Cardiac septum (tissue), 1 donor: Measurements from ENCODE around the gene USF3. TPM values are rescaled to one million over a fixed set of nuclear protein-coding genes. Genes with fewer than 3 reads are reported as not detected.

Experiments
- DNase-seq: peaks from one replicate; pipeline ENCODE4 v3.0.0-alpha.2; 2020; ENCODE audit warnings: low spot score
- intact Hi-C: fragments of 100-400 bp; cut with DNase I; formaldehyde crosslinking; loops from one replicate; pipeline ENCODE4 v1.14.0; 2022
- long read RNA-seq: library from polyadenylated mRNA; unstranded; transcript quantifications from one replicate; pipeline ENCODE4 v2.0.0, GENCODE V29; 2021
- total RNA-seq: library from RNA; stranded (reverse); fragmentation: NEBNext Ultra II Directional; extraction: Animal tissue kit (Norgen Biotek cat#: 25700); gene quantifications from one replicate; pipeline ENCODE4 v1.2.1, GENCODE V29; 2021
- donor health status: DM: no; HTN: no; CAD: no.

The USF3 gene
- 16.3 TPM for total RNA-seq
- long read RNA-seq, full-length matches to known transcripts, result 2 of 8 reads
- long read RNA-seq, partial matches to known transcripts, result 1 of 8 reads
- long read RNA-seq, other reads (novel, unspliced or antisense), result 5 of 8 reads

GRCh38 chr3:113695786-113696645 lies at the start of gene USF3:
Gene USF3, minus strand, starts transcription at chr3:113696642. Its CDS starts 21,764 bp downstream, at chr3:113674878.
- intact Hi-C loops, result loop anchor here (1.0 kb wide), 1 partner anchor 50 kb away; the partner anchor contains the start of gene NAA50
- peak; percentile 92 for DNase-seq

GRCh38 chr3:113745756-113746547 lies 49.5 kb upstream of the USF3 start, which contains the start of gene NAA50:
Gene NAA50, minus strand, starts transcription at chr3:113746249. Its CDS starts 300 bp downstream, at chr3:113745949.
- intact Hi-C loops, result loop anchor here (1.0 to 10.0 kb wide), 5 partner anchors 36 to 311 kb away; partner anchors contain the start of genes CCDC191, GRAMD1C, QTRT2 and SPICE1
- peak; percentile 96 for DNase-seq

GRCh38 chr3:113744941-113745755 lies 48.7 kb upstream of the USF3 start:
- intact Hi-C loops, result loop anchor here (2.0 to 10.0 kb wide), 4 partner anchors 37 to 312 kb away; partner anchors contain the start of genes CCDC191, GRAMD1C, QTRT2 and SPICE1
- DNase-seq, result peak; percentile 80

GRCh38 chr3:113743006-113743630 lies 46.7 kb upstream of the USF3 start:
- no peak for DNase-seq
- intact Hi-C loops, result loop anchor here (10.0 kb wide), 1 partner anchor 228 kb away; the partner anchor contains the start of gene SPICE1

GRCh38 chr3:113741620-113742019 lies 45.2 kb upstream of the USF3 start:
- DNase-seq, result no peak
- intact Hi-C loops, result loop anchor here (10.0 kb wide), 1 partner anchor 227 kb away; the partner anchor contains the start of gene SPICE1

GRCh38 chr3:113741086-113741485 lies 44.6 kb upstream of the USF3 start:
- intact Hi-C loops, result loop anchor here (10.0 kb wide), 1 partner anchor 226 kb away; the partner anchor contains the start of gene SPICE1
- DNase-seq, result no peak

GRCh38 chr3:113736548-113737089 lies 40.2 kb upstream of the USF3 start:
- DNase-seq, result no peak
- intact Hi-C loops, result loop anchor here (10.0 kb wide), 1 partner anchor 178 kb away; no protein-coding TSS in a partner anchor

- no peak for DNase-seq
- intact Hi-C loops, result loop anchor here (10.0 kb wide), 1 partner anchor 183 kb away; no protein-coding TSS in a partner anchor
Measured at GRCh38 chr3:113731694-113732093, 35.3 kb upstream of the USF3 start.

- DNase-seq, result no peak
- intact Hi-C loops, result loop anchor here (10.0 kb wide), 1 partner anchor 184 kb away; no protein-coding TSS in a partner anchor
Measured at GRCh38 chr3:113730550-113730949, 34.1 kb upstream of the USF3 start.

GRCh38 chr3:113728661-113729060 lies 32.2 kb upstream of the USF3 start:
- DNase-seq, result no peak
- intact Hi-C loops, result no loop called here

- intact Hi-C loops, result no loop called here
- DNase-seq, result no peak
Measured at GRCh38 chr3:113721636-113722035, 25.2 kb upstream of the USF3 start.

- intact Hi-C loops, result no loop called here
- DNase-seq, result no peak
Measured at GRCh38 chr3:113719758-113720157, 23.3 kb upstream of the USF3 start.

GRCh38 chr3:113719294-113719693 lies 22.9 kb upstream of the USF3 start:
- DNase-seq, result no peak
- intact Hi-C loops, result no loop called here

GRCh38 chr3:113717818-113718217 lies 21.4 kb upstream of the USF3 start:
- intact Hi-C loops, result no loop called here

GRCh38 chr3:113717308-113717707 lies 20.9 kb upstream of the USF3 start:
- intact Hi-C loops, result no loop called here
- DNase-seq, result no peak

More at GRCh38 chr3:113717818-113718217, 21.4 kb upstream of the USF3 start:
- no peak for DNase-seq

GRCh38 chr3:113714702-113715101 lies 18.3 kb upstream of the USF3 start:
- intact Hi-C loops, result no loop called here
- no peak for DNase-seq

- intact Hi-C loops, result no loop called here
- no peak for DNase-seq
Measured at GRCh38 chr3:113712129-113712528, 15.7 kb upstream of the USF3 start.

- intact Hi-C loops, result no loop called here
- no peak for DNase-seq
Measured at GRCh38 chr3:113707835-113708234, 11.4 kb upstream of the USF3 start.
